GM21737 (cell line): ENCODE data around the gene ISLR.
"Not testable (repeated sequence)": the region's sequence is repeated elsewhere in the genome, so short reads cannot be mapped to it uniquely, and the experiment has no call there.

Source experiments
- ATAC-seq: cut with Tn5 transposase; IDR thresholded peaks from one replicate; pipeline ENCODE4 v1.9.1; 2021; ENCODE audit warnings: mild to moderate bottlenecking, moderate library complexity; ENCODE audit not compliant: unreplicated experiment

The ISLR gene

DNA sequence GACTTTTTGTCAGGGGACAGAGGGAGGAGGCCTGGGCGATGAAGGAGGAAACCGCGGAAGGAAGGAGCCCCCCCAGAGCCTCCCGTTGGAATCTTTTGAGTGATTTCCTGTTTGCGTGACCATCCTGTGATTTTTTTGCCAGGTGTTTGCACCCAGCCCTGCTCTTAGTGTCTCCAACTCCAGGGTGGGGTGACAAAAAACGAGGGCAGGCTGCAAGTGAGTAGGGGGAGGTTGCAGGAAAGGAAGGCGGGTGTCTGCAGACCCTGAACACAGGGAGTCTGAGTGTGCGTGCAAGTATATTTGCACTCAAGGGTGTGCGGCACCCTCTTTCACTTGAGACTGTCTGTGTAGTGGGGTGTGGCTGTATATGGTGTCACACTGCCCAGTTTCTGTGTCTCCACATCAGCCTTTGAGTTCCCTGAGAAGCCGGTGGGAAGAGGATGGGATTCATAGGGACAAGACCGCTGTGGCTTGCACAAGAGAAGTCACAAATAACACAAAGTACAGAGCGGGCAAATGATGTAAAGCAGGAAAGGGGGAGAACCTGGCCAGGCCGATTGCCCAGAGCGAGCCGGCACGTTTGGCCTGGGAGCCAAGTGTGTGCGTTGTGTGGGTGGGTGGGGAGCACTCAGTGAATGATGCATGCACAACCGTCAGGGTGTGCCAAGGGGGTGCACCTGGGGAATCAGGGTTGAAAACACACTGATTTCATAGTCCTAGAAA is 36.5 kb upstream of the ISLR start:
- ATAC-seq, result no peak

- ATAC-seq, result no peak
Measured at GRCh38 chr15:74137537-74137894, 36.0 kb upstream of the ISLR start.

DNA sequence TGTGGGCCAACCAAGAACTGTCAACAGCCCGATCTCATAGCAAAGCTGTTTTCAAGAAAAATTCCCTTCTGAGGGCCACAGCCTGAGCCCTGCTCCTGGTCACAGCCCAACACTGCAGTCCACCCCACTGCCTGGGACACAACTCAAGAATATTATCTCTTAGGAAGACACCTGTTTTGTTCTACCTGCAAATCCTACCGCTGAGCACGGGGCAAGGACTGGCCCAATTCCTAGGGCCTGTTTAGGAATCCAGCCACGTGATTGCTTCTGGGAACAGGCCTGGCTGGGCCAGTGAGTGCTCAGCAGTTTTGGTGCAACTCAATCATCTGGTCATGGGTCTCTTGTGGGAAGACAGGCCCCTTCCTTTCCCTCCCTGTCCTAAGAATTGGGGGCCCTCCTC is 34.9 kb upstream of the ISLR start:
- ATAC-seq, result no peak

DNA sequence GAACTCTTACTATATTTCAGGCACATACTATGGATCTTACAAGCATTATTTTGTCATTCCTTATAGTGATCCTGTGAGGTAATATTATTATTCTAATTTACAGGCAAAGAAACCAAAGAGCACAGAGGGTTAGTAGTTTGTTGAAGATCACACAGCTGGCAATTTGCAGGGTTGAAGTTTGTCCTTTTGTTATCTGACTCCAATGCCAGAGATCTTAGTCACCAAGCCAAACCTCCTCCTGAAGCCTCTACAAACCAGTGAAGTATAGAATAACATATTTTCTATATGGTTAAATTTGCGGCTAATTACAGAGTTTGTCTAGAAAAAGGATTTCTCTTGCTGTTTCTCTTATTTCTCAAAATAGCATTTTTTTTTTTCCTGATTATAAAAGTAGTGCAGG is 31.9 kb upstream of the ISLR start:
- ATAC-seq, result no peak

DNA sequence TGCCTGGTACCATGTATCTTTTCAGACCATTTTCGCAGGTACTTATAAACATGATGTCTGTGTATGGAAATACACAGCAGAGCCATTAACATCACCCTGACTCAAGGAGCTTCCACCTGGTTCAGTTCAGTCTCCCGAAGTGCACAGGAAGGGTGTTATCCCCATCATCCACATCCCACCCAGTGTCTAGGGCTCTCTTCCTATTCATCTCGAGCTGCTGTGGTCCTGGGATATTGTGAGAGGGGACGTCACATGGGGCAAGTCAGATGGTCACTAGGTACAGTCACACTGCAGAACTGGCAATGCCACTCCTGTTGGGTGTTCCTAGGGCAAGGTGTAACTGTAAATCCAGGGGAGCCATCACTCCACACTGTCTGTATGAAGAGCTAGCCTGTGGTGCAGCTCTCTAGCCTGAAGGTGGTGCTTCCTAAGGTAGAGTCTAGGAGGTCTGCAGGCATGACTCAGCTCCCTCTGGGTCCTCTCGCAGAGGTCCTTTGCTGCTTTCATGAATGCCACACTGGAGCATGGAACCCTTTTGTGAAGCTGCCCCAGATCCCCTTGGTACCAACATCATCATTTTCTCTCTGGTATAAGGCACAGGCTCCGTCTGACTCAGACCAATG is 29.2 kb upstream of the ISLR start:
- no peak for ATAC-seq

DNA sequence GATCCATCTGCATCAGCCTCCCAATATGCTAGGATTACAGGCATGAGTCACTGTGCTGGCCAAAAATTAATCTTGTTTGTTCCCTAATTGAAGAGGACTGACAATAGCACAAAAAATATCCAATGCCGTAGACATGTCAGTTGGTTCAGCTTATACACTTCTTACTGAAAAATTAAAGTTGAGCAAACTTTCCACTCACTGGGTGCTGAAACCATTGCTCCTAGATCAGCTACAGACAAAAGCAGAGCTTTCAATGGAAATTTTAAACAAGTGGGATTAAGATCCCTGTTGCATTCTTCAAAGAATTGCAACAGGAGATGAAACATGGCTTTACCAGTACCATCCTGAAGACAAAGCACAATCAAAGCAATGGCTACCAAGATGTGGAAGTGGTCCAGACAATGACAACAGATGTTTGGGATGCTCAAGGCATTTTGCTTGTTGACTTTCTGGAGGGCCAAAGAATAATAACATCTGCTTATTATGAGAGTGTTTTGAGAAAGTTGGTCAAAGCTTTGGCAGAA is 27.2 kb upstream of the ISLR start:
- no peak for ATAC-seq

GRCh38 chr15:74147051-74147450 is 26.5 kb upstream of the ISLR start:
- no peak for ATAC-seq

DNA sequence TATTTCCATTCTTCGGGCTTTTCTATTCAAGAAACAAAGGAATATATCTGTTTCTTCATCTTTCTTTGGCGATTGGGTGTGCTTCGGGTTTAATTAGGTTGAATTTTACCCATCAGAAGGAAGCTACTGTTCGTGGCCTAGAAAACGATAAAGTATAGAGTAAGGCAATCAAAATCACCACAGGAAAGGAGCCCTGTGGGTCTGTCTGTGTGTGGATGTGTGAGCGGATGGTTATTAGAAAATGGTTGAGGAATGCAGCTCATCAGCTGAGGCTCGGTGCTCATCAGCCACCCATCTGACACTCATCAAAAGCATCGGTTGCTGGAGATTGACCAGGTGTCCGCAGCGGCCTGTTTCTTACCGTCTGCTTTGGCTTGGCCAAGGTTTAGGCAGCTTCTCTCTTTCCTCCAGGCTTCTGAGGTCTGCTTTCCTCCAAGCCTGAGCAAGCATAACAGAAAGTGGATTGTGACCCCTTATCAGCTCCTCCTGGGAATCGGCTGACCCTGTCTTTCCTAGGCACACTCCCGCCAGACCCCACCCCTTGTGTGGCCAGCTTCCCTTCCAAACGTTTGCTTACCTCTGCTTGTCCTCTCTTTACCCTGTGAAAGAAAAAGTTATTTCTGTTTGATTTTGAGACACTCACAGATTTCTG is 17.6 kb upstream of the ISLR start:
- no peak for ATAC-seq

- ATAC-seq, result no peak
Measured at GRCh38 chr15:74156678-74157411, 16.7 kb upstream of the ISLR start.

DNA sequence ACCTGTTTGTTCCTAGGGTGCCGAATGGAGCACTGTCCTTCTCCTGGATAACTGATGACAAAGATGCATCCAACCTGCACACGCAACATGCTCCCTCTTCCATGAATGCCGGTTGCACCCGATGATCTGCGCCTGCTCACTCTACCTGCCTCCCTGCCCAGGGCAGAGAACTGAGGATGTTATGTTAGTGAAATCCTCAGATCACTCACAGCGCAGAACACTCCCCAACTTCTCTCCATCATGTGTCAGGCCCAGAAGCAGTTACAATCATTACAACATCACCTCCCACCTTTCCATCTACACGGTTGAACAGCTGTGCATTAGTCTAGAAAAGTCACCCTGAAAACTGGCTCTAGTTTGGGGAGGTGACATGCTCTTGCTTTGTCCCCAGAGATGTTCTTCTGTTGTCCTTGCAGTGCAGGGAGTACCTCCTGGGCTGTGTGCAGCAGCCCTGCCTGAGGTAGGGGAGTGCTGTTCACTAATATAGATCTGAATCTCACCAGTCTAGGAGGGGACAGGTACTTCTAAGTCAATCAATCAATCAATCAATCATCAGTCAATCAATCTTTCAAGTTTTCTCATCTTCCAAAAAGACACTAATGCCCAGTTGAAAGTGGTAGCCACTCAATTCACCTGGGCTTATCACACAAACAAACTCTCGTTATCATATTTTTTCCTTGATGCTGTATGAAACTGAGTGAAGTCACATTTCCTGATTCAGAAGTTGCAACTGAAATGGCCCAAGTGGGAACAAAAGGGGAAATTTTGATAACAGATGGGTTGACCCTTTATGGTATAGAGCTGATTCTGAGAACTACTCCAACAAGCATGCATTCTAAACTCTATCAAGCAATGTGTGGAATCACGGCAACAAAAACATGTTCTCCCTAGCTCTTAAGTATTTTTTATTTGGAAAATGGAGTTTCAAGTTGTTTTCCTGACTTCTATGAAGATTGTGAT is 15.4 kb upstream of the ISLR start:
- ATAC-seq, result no peak

DNA sequence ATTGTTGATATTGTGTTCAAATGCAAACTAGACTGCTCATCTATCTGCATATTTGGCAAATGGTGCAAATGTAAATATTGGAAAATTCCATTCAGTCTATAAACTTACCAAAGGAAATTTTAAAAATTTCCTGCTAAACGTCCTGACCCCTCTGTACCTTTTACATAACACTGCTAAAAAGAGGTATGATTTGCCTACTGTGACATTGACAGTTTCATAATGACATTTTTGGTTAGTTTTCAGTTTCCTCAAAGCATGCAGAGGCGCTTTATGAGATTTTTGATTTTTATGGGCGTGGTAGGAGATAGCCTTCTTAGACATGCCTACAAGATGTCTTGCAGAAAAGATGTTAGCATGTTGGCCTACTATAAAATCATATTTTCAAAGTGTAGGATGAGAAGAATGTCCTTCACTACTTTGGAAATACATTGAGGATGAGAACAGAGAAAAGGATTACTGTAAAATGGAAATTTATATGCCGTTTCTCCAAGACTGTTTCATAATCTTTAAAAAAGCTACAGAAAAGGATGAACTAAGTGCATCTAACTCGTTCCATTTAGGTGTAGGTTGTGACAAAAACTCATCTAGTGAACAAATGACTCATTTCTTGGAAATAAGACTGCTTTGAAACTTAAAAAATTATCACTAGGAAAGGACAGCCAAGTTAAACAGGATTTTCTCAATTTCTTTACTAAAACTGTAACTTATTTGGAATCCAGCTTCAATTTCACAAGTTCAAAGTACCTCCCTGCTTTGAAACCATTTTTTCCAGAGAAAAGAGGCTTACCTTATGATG is 14.5 kb upstream of the ISLR start:
- ATAC-seq, result no peak

DNA sequence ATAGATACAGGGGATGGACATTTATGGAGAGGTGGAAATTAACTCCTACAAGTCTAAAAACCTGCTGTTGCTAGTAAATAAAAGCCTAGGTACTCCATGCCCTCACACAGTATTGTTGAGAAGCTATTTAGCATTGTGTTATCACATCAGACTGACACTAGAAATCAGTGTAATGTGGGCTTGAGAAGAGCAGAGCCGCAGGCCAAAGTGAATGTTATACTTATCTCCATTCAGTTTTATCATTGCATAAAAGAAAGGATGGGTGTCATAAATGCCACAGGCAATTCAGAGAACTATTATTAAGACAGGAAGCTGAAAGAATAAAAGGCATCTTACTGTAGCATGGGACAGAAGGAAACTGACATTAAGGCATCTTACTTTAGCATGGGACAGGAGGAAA is 13.7 kb upstream of the ISLR start:
- ATAC-seq, result no peak

GRCh38 chr15:74160390-74160789 is 13.1 kb upstream of the ISLR start:
- ATAC-seq, result not testable (repeated sequence)

DNA sequence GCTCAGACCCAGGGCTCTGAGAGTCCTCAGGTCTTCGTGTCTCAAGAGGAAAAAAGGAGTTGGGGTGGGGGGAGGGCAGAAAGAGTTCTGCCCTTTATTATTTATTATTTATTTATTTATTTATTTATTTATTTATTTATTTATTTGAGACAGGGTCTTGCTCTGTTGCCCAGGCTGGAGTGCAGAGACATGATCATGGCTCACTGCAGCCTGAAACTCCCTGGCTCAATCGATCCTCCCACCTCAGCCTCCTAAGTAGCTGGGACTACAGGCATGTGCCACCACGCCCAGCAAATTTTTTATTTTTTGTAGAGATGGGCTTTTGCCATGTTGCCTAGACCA is 11.3 kb upstream of the ISLR start:
- not testable (repeated sequence) for ATAC-seq

GRCh38 chr15:74165461-74165860 is 8.0 kb upstream of the ISLR start:
- ATAC-seq, result no peak

- no peak for ATAC-seq
Measured at GRCh38 chr15:74167891-74168331, 5.6 kb upstream of the ISLR start.

- no peak for ATAC-seq
Measured at GRCh38 chr15:74168711-74169126, 4.8 kb upstream of the ISLR start.

DNA sequence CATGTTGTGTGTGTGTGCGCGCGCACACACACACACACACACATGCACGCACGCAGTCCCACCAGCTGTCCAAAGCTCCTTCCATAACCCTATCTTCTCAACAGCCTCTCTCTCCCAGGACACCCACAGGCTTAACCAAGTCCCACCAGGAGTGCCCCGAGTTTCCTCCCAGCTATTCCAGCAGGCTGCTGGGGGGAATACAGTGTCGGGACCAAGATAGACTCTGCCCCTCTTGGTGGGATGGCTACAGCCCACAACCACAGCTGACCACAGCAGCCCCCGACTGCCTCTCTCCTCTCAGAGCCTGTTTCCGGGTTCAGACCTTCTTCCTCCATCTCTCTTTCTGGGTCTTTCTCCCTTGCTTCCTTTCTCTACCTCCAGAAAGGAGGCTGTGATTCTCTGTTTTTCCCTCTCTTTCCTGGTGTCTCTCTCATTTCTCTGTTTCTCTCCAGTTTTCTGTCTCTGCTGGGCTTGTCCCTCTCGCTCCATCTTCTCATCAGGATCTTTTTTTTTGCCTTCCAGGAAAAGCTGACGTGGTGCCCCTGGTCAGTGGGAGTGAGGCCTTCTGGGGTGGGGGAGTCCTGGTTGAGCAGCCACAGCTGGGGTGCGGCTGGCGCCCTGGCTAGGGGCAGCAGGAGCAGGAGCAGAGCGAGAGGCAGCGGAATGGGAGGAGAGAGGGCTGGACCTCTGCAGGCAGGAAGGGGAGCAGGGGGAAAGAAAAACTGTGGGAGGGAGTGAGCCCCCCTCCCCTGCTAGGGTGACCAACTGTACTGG is 3.3 kb upstream of the ISLR start:
- ATAC-seq, result no peak
